DND-41 (cell line): ENCODE measurements around the gene UPP2.

ENCODE experiments used
- ATAC-seq: fragments of 200-7000 bp; cut with Tn5 transposase; 3 replicates; pipeline ENCODE4 v1.9.1; 2021; ENCODE audit warnings: low read depth; ENCODE audit not compliant: insufficient read depth
- DNase-seq: peaks from one replicate; pipeline ENCODE4 v3.0.0-alpha.2; 2020
- H2AFZ ChIP-seq: 2 replicates; pipeline ENCODE4 v1.6.0; 2012; ENCODE audit warnings: low read depth, low read length
- H3K27ac ChIP-seq: 2 replicates; pipeline ENCODE4 v1.5.1; 2012; ENCODE audit warnings: low read length, inconsistent platforms
- H3K27me3 ChIP-seq: fragments of 200-600 bp; sonication (generic); 2 replicates; pipeline ENCODE4 v1.6.0; 2012; ENCODE audit warnings: low read length, mild to moderate bottlenecking, inconsistent platforms; ENCODE audit not compliant: insufficient read depth, poor library complexity
- H3K36me3 ChIP-seq: 2 replicates; pipeline ENCODE4 v1.5.1; 2012; ENCODE audit warnings: low read length, inconsistent platforms; ENCODE audit not compliant: insufficient read depth
- H3K4me1 ChIP-seq: 2 replicates; pipeline ENCODE4 v1.5.1; 2012; ENCODE audit warnings: mild to moderate bottlenecking, low read length; ENCODE audit not compliant: insufficient read depth
- H3K4me2 ChIP-seq: 2 replicates; pipeline ENCODE4 v1.6.0; 2012; ENCODE audit warnings: mild to moderate bottlenecking, moderate library complexity, low read length, inconsistent platforms; ENCODE audit not compliant: insufficient read depth
- H3K4me3 ChIP-seq, 2 experiments: fragments of 200-600 bp in 1 of 2; shearing (Covaris generic) in 1 of 2; 2 replicates each; pipeline ENCODE4 v1.5.1; 2012 to 2016; ENCODE audit warnings: inconsistent platforms in 2 of 2, low read length in 2 of 2, mild to moderate bottlenecking in 2 of 2, low read depth in 1 of 2, moderate library complexity in 1 of 2
- H3K79me2 ChIP-seq: 2 replicates; pipeline ENCODE4 v1.6.0; 2012; ENCODE audit warnings: low read length, inconsistent platforms; ENCODE audit not compliant: insufficient read depth
- H3K9ac ChIP-seq: 2 replicates; pipeline ENCODE4 v1.6.0; 2012; ENCODE audit warnings: low read depth, mild to moderate bottlenecking, inconsistent platforms, low read length, moderate library complexity
- H3K9me3 ChIP-seq: 2 replicates; pipeline ENCODE4 v1.5.1; 2012; ENCODE audit warnings: low read length, moderate library complexity, mild to moderate bottlenecking, inconsistent platforms; ENCODE audit not compliant: insufficient read depth, severe bottlenecking
- H4K20me1 ChIP-seq: 2 replicates; pipeline ENCODE4 v1.6.0; 2012; ENCODE audit warnings: low read length; ENCODE audit not compliant: insufficient read depth
- CTCF ChIP-seq: IDR thresholded peaks from 2 replicates; pipeline ENCODE4 v1.5.1; 2012; ENCODE audit warnings: borderline replicate concordance, low read length, moderate library complexity, mild to moderate bottlenecking; ENCODE audit not compliant: poor library complexity, severe bottlenecking; ENCODE audit errors: extremely low read depth
- EZH2 ChIP-seq: IDR thresholded peaks from 3 replicates; pipeline ENCODE4 v1.6.1; 2012; ENCODE audit warnings: borderline replicate concordance, low read depth, mild to moderate bottlenecking, moderate library complexity, low read length, inconsistent platforms; ENCODE audit not compliant: severe bottlenecking

UPP2 gene

GRCh38 chr2:158178646-158179045 is 77.0 kb downstream of the UPP2 start:
- Histone ChIP-seq H2AFZ (no peak overlapping the region), H3K36me3 (no peaks in the 10 kb centered on the region), H4K20me1 (no peaks in the 10 kb centered on the region), H3K9me3 (no peaks in the 10 kb centered on the region), H3K27ac (no peak overlapping the region), H3K4me1 (no peaks in the 10 kb centered on the region), H3K4me3 (no peak overlapping the region), H3K9ac (no peak overlapping the region), H3K4me2 (no peak overlapping the region), H3K27me3 (peaks cover 21% of the 10 kb centered on the region), H3K79me2 (no peaks in the 10 kb centered on the region)
- no peak for TF ChIP-seq EZH2
- TF ChIP-seq CTCF, result no peak
- DNase-seq, result no peak
- no peak for ATAC-seq

- no peaks in the 10 kb centered on the region for H3K4me1 ChIP-seq
- H3K79me2 ChIP-seq, result no peaks in the 10 kb centered on the region
- no peaks in the 10 kb centered on the region for H3K36me3 ChIP-seq
- no peak overlapping the region for H3K27ac ChIP-seq
- TF ChIP-seq CTCF, result peak; percentile 39
- TF ChIP-seq EZH2, result no peak
- no peak overlapping the region for H2AFZ ChIP-seq
- H3K9me3 ChIP-seq, result no peaks in the 10 kb centered on the region
- no peak for ATAC-seq
- no peak for DNase-seq
- no peak overlapping the region for H3K9ac ChIP-seq
- no peaks in the 10 kb centered on the region for H4K20me1 ChIP-seq
- peaks cover 20% of the 10 kb centered on the region for H3K27me3 ChIP-seq
- no peak overlapping the region for H3K4me2 ChIP-seq
- H3K4me3 ChIP-seq, result no peak overlapping the region
Measured at GRCh38 chr2:158179660-158180059, 78.0 kb downstream of the UPP2 start.

GRCh38 chr2:158181171-158181570 is 79.5 kb downstream of the UPP2 start:
- Histone ChIP-seq H3K4me1 (no peaks in the 10 kb centered on the region), H4K20me1 (no peaks in the 10 kb centered on the region), H3K4me2 (no peak overlapping the region), H3K27me3 (peaks cover 9% of the 10 kb centered on the region), H2AFZ (no peak overlapping the region), H3K36me3 (no peaks in the 10 kb centered on the region), H3K79me2 (no peaks in the 10 kb centered on the region), H3K27ac (no peak overlapping the region), H3K4me3 (no peak overlapping the region), H3K9me3 (no peaks in the 10 kb centered on the region), H3K9ac (no peak overlapping the region)
- DNase-seq (no peak), ATAC-seq (no peak)
- TF ChIP-seq CTCF (no peak), EZH2 (no peak)
